Astrocyte (in vitro differentiated cells and primary cell): ENCODE data around the gene CCDC91.

ENCODE experiments used
- EZH2 ChIP-seq: IDR thresholded peaks from 2 replicates; pipeline ENCODE4 v1.6.1; 2012; ENCODE audit warnings: mild to moderate bottlenecking, low read length, inconsistent platforms; ENCODE audit not compliant: insufficient read depth
- TF ChIP-seq, protein P1 (sequence below): IDR thresholded peaks from 2 replicates; pipeline ENCODE4 v1.5.1; 2011; ENCODE audit warnings: low read depth, mild to moderate bottlenecking, inconsistent platforms, low read length, moderate library complexity; ENCODE audit not compliant: insufficient read depth

DNA sequence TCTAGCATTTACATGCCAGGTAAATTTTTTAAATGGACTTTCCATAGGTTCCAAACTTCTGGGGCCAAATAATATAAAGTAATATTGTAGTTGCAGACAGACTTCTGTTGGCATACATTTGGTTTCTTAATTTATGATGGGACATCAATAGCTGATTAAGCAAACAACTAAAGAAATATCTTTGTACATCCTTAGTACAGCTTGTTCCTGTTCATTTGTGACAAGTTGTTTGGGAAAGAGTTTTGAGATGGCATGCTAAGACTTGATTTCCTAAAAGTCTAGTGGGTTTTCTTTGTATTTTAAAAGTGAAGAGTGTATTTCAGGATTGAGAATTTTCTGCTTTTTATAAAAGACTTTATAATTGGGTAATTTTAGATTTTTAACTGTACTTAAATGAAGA lies 41.0 kb downstream of the CCDC91 start:
- TF ChIP-seq, protein P1, sequence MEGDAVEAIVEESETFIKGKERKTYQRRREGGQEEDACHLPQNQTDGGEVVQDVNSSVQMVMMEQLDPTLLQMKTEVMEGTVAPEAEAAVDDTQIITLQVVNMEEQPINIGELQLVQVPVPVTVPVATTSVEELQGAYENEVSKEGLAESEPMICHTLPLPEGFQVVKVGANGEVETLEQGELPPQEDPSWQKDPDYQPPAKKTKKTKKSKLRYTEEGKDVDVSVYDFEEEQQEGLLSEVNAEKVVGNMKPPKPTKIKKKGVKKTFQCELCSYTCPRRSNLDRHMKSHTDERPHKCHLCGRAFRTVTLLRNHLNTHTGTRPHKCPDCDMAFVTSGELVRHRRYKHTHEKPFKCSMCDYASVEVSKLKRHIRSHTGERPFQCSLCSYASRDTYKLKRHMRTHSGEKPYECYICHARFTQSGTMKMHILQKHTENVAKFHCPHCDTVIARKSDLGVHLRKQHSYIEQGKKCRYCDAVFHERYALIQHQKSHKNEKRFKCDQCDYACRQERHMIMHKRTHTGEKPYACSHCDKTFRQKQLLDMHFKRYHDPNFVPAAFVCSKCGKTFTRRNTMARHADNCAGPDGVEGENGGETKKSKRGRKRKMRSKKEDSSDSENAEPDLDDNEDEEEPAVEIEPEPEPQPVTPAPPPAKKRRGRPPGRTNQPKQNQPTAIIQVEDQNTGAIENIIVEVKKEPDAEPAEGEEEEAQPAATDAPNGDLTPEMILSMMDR: no peak
- TF ChIP-seq EZH2: no peak
